BJ (cell line): ENCODE data around the gene NRCAM. TPM values are rescaled to one million over a fixed set of nuclear protein-coding genes. Genes with fewer than 3 reads are reported as not detected.

ENCODE experiments used
- CTCF ChIA-PET: fragments of 350-600 bp; formaldehyde crosslinking; extraction: SDS; loops from one replicate; lab custom pipeline; 2021; ENCODE audit warnings: antibody characterized with exemption, inconsistent platforms; lab: Yijun Ruan, JAX
- POLR2A ChIA-PET: fragments of 300-600 bp; sonication (Branson Sonifier 250); formaldehyde crosslinking; extraction: SDS; loops from one replicate; lab custom pipeline; 2021; ENCODE audit warnings: antibody characterized with exemption; lab: Charles Lee
- DNase-seq: peaks from one replicate; pipeline ENCODE4 v3.0.0-alpha.2; 2011; ENCODE audit warnings: low read depth
- H3K27me3 ChIP-seq: 2 replicates; pipeline ENCODE4 v1.6.0; 2011; ENCODE audit warnings: low read length; ENCODE audit not compliant: control insufficient read depth, insufficient read depth
- H3K36me3 ChIP-seq: 2 replicates; pipeline ENCODE4 v1.5.1; 2011; ENCODE audit warnings: low read length; ENCODE audit not compliant: control insufficient read depth, insufficient read depth
- H3K4me3 ChIP-seq: 2 replicates; pipeline ENCODE4 v1.5.1; 2011; ENCODE audit warnings: low read depth, mild to moderate bottlenecking, control low read depth, low read length
- polyA plus RNA-seq: library from polyadenylated mRNA; depleted of rRNA; stranded (reverse); fragments of >200 nt; gene quantifications from 2 replicates; pipeline ENCODE4 v1.2.3, GENCODE V29; 2011
- TF ChIP-seq, protein P1 (sequence below): IDR thresholded peaks from 2 replicates; pipeline ENCODE4 v1.5.1; 2011; ENCODE audit warnings: low read depth, mild to moderate bottlenecking, control low read depth, inconsistent platforms, low read length, moderate library complexity; ENCODE audit not compliant: insufficient read depth

Gene NRCAM
- polyA plus RNA-seq, 1 experiment: 1.1 TPM

DNA sequence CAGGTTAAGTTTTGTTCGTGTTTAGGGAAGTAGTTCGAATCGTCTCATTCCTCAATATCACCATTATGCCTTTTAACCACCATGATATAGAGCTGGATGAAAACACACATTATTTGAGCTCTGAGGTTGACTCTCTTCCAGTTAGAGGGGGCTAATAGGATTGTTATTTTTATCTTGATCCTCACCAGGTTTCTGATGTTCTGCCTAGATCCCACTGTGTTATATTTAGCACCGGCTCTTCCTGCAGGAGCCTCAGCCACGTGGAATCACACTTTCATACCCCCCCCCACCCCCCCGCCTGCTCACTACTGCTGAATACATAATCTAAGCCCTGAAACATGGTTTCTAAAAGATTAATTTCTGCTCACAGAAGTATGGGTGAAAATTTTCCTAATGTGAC is 88.3 kb downstream of the NRCAM start:
- H3K27me3 ChIP-seq: no peaks in the 10 kb centered on the region
- no peaks in the 10 kb centered on the region for H3K36me3 ChIP-seq
- TF ChIP-seq, protein P1, sequence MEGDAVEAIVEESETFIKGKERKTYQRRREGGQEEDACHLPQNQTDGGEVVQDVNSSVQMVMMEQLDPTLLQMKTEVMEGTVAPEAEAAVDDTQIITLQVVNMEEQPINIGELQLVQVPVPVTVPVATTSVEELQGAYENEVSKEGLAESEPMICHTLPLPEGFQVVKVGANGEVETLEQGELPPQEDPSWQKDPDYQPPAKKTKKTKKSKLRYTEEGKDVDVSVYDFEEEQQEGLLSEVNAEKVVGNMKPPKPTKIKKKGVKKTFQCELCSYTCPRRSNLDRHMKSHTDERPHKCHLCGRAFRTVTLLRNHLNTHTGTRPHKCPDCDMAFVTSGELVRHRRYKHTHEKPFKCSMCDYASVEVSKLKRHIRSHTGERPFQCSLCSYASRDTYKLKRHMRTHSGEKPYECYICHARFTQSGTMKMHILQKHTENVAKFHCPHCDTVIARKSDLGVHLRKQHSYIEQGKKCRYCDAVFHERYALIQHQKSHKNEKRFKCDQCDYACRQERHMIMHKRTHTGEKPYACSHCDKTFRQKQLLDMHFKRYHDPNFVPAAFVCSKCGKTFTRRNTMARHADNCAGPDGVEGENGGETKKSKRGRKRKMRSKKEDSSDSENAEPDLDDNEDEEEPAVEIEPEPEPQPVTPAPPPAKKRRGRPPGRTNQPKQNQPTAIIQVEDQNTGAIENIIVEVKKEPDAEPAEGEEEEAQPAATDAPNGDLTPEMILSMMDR: no peak
- CTCF ChIA-PET: no interaction called here
- no peak for DNase-seq
- H3K4me3 ChIP-seq: no peak overlapping the region
- POLR2A ChIA-PET: no interaction called here

GRCh38 chr7:108367314-108367713 is 88.9 kb downstream of the NRCAM start:
- Histone ChIP-seq H3K27me3 (no peaks in the 10 kb centered on the region), H3K4me3 (no peak overlapping the region), H3K36me3 (no peaks in the 10 kb centered on the region)
- TF ChIP-seq, protein P1: no peak
- POLR2A ChIA-PET: no interaction called here
- CTCF ChIA-PET: no interaction called here
- no peak for DNase-seq

GRCh38 chr7:108363659-108364058 is 92.6 kb downstream of the NRCAM start:
- Histone ChIP-seq H3K27me3 (no peaks in the 10 kb centered on the region), H3K4me3 (no peak overlapping the region), H3K36me3 (no peaks in the 10 kb centered on the region)
- CTCF ChIA-PET: no interaction called here
- TF ChIP-seq, protein P1: no peak
- DNase-seq: no peak
- POLR2A ChIA-PET: no interaction called here

GRCh38 chr7:108360058-108360800 is 96.0 kb downstream of the NRCAM start:
- no peak for DNase-seq
- no peak overlapping the region for H3K4me3 ChIP-seq
- TF ChIP-seq, protein P1: no peak
- H3K27me3 ChIP-seq: no peaks in the 10 kb centered on the region
- ChIA-PET POLR2A (no interaction called here), CTCF (interaction anchor here (1.0 kb wide), 2 partner anchors 12 to 93 kb away, joined by 3 to 4 read pairs; no protein-coding TSS in a partner anchor)
- no peaks in the 10 kb centered on the region for H3K36me3 ChIP-seq

DNA sequence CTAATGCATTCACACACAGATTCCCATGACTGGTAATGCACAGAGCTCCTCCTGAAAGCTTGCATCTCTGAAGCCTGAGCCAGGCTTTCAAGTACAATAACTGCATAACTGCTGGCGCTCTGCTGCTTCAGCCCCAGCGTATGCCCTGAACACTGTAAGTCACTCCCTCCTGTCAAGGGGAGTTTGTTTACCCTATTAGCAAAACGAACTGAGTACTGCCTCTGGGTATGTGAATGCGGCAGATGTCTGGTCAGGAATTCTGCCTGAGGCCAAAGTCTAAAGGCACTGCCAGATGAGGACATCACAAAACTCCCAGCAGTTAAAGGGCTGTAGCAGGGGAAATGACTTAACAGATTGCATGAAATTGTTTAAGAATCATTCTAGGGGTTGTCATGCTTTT is 97.7 kb downstream of the NRCAM start:
- ChIA-PET POLR2A (no interaction called here), CTCF (interaction anchor here (1.2 kb wide), 2 partner anchors 14 to 43 kb away, joined by 3 to 4 read pairs; no protein-coding TSS in a partner anchor)
- Histone ChIP-seq H3K27me3 (no peaks in the 10 kb centered on the region), H3K36me3 (no peaks in the 10 kb centered on the region), H3K4me3 (no peak overlapping the region)
- peak; percentile 64 for DNase-seq
- TF ChIP-seq, protein P1: no peak
